Activated naive CD4-positive, alpha-beta T cell treated with anti-CD3 and anti-CD28 coated beads for 36 hours (primary cell): ENCODE results near the gene CCDC169. TPM values are rescaled to one million over a fixed set of nuclear protein-coding genes. Genes with fewer than 3 reads are reported as not detected.
"Not testable (repeated sequence)": the region's sequence is repeated elsewhere in the genome, so short reads cannot be mapped to it uniquely, and the experiment has no call there.

Experiments used
- CTCF ChIA-PET: fragments of 350-600 bp; sonication (Branson Sonifier 250); formaldehyde crosslinking; loops from one replicate; lab custom pipeline; 2021; ENCODE audit warnings: antibody characterized with exemption; lab: Charles Lee
- DNase-seq: peaks from one replicate; pipeline ENCODE4 v3.0.0-alpha.2; 2020
- H3K27ac Mint-ChIP-seq: one replicate; pipeline ENCODE4 v1.8.0; 2021; ENCODE audit warnings: mild to moderate bottlenecking, mixed read lengths
- H3K27me3 Mint-ChIP-seq: one replicate; pipeline ENCODE4 v1.8.0; 2021; ENCODE audit warnings: low read depth, mixed read lengths
- H3K36me3 Mint-ChIP-seq: one replicate; pipeline ENCODE4 v1.8.0; 2021; ENCODE audit warnings: low read depth, mixed read lengths
- H3K4me1 Mint-ChIP-seq: one replicate; pipeline ENCODE4 v1.8.0; 2021; ENCODE audit warnings: low read depth, mixed read lengths
- H3K4me3 Mint-ChIP-seq: one replicate; pipeline ENCODE4 v1.8.0; 2021; ENCODE audit warnings: mild to moderate bottlenecking, moderate library complexity, mixed read lengths
- H3K9me3 Mint-ChIP-seq: one replicate; pipeline ENCODE4 v1.8.0; 2021; ENCODE audit warnings: mixed read lengths
- intact Hi-C: fragments of 100-400 bp; cut with micrococcal nuclease; formaldehyde crosslinking; loops from one replicate; pipeline ENCODE4 v1.15.1; 2023
- total RNA-seq, 2 experiments: library from RNA; stranded (reverse); gene quantifications; one replicate each; pipeline ENCODE4 v1.2.3, GENCODE V29; 2021

Gene CCDC169
- total RNA-seq, 2 experiments from 2014 or later: 0.50 to 1.0 TPM

DNA sequence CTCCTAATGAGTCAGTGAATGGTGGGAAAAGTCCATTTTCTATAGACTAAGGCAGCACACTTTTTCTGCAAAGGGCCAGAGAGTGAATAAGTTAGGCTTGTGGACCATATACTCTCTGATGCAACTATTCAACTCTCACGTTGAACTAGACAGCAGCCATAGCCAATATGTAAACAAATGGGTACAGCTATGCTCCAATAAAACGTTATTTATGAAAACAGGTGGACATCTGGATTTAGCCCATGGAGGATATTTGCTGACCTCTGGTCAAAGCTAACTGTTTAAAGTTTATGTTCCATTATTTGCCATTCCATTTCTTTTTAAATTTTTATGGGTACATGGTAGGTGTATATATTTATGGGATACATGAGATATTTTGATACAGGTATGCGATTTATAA, 4.7 kb upstream of the CCDC169 start:
- no peak overlapping the region for H3K27ac Mint-ChIP-seq
- H3K4me3 Mint-ChIP-seq: no peak overlapping the region
- H3K9me3 Mint-ChIP-seq: no peaks in the 10 kb centered on the region
- peaks cover 16% of the 10 kb centered on the region for H3K27me3 Mint-ChIP-seq
- no peak for DNase-seq
- CTCF ChIA-PET: no interaction called here
- peaks cover 9% of the 10 kb centered on the region for H3K36me3 Mint-ChIP-seq
- H3K4me1 Mint-ChIP-seq: peaks cover 10% of the 10 kb centered on the region
- intact Hi-C loops: no loop called here

GRCh38 chr13:36299469-36299868, 1.9 kb upstream of the CCDC169 start:
- CTCF ChIA-PET: interaction anchor here (1.3 kb wide), 1 partner anchor 16 kb away, joined by 3 read pairs; no protein-coding TSS in a partner anchor
- H3K4me3 Mint-ChIP-seq, H3K27ac Mint-ChIP-seq, H3K9me3 Mint-ChIP-seq, H3K36me3 Mint-ChIP-seq, DNase-seq, intact Hi-C loops: not testable (repeated sequence)
- H3K4me1 Mint-ChIP-seq: peaks cover 15% of the 10 kb centered on the region
- peaks cover 27% of the 10 kb centered on the region for H3K27me3 Mint-ChIP-seq

DNA sequence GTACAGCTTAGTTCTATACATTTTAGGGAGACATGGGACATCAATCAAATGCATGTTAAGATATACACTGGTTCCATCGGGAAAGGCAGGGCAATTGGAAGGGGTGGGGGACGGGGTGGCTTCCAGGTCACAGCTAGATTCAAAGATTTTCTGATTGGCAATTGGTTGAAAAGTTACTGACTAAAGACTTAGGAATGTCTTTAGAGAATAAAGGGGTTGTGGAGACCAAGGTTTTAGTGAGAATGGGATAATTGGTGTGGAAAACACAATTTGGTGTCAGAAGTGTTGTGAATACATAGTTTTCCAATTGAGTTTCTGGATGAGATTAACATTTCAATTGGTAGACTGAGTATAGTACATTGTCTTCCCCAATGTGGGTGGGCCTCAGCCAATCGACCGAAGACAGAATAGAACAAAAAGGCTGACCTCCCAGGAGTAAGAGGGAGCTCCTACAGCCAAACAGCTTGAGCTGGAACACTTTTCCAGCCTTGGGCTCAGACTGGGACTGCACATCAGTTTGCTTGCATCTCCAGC, 988 bp upstream of the CCDC169 start:
- intact Hi-C loops: no loop called here
- H3K27me3 Mint-ChIP-seq: peaks cover 31% of the 10 kb centered on the region
- H3K9me3 Mint-ChIP-seq: no peaks in the 10 kb centered on the region
- no peaks in the 10 kb centered on the region for H3K36me3 Mint-ChIP-seq
- no peak for DNase-seq
- peak overlapping the region; percentile 86 for H3K4me3 Mint-ChIP-seq
- no peak overlapping the region for H3K27ac Mint-ChIP-seq
- H3K4me1 Mint-ChIP-seq: peaks cover 15% of the 10 kb centered on the region
- CTCF ChIA-PET: interaction anchor here (0.7 to 3.1 kb wide), 2 partner anchors 16 kb away, joined by 3 to 10 read pairs; no protein-coding TSS in a partner anchor

DNA sequence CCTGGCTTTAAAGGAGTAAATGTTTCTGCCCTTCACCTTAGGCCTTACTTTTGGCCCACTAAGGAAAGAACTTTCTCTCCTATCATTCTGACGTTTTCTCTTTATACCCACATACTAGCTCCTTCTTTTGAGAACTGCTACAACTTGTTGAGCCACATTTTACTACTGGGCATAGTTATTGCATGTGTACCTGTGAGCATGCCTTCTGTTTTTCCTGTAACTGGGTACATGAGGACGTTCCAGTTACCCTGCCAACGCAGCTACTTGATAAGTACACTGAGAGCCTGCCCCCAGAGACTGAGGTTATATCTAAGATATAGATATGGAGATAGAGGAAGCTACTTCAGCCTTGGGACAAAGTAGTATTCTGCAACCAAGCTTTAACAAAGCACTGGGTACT, 3.5 kb downstream of the CCDC169 start:
- CTCF ChIA-PET: interaction anchor here (0.6 to 3.7 kb wide), 3 partner anchors 10 to 452 kb away, joined by 3 to 18 read pairs (median 3); no protein-coding TSS in a partner anchor
- Mint-ChIP-seq H3K27ac (no peak overlapping the region), H3K36me3 (no peaks in the 10 kb centered on the region), H3K9me3 (peaks cover 6% of the 10 kb centered on the region), H3K27me3 (peaks cover 38% of the 10 kb centered on the region), H3K4me1 (peaks cover 15% of the 10 kb centered on the region), H3K4me3 (no peak overlapping the region)
- DNase-seq: no peak
- intact Hi-C loops: no loop called here

DNA sequence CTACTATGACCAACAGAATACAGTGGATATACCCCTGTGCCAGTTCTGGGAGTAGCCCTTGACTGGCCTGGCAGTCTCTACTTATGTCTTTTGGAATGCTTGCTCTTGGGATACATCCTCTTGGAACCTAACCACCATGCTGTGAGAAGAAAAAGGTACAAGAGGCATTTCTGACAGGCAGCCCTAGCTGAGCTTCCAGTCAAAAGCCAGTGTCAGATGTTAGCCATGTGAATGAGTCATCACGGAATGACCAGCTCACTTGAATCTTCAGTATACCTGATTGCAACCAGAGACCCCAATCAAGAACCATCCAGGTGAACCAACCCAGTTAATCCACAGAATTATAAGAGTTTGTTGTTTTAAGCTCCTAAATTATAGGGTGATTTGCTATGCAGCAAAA, 4.1 kb downstream of the CCDC169 start:
- no peaks in the 10 kb centered on the region for H3K36me3 Mint-ChIP-seq
- H3K4me3 Mint-ChIP-seq: no peak overlapping the region
- intact Hi-C loops: no loop called here
- CTCF ChIA-PET: interaction anchor here (0.6 to 3.7 kb wide), 3 partner anchors 10 to 453 kb away, joined by 3 to 18 read pairs (median 3); no protein-coding TSS in a partner anchor
- peaks cover 7% of the 10 kb centered on the region for H3K9me3 Mint-ChIP-seq
- DNase-seq: no peak
- peaks cover 14% of the 10 kb centered on the region for H3K4me1 Mint-ChIP-seq
- peaks cover 33% of the 10 kb centered on the region for H3K27me3 Mint-ChIP-seq
- H3K27ac Mint-ChIP-seq: no peak overlapping the region

DNA sequence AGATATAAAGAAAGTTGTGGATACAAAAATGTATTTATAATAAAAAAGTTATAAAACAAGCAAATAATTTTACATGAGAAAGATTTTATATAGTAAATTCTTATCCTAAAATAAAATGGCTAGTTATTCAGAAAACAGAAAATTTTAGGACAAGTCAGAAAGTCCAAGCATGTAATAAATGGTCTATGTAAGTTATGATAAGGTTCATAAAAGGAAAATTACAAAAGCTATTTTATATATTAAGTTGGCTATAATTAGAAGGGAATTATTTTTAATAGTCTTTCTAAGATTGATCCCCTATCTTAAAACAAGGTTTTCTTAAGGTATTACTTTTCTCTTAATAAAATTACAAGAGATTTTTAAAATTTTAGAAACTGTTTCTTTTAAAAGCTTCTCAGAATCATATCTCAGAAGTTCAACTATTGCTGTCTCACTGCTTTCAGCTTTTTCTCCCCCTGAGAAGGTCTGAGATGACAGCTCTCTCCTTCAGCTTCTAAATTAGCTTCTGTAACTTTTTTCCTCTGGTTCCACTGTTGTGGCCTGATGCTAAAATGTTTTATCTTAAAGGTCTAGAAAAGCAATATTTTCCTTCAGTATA, 8.7 kb downstream of the CCDC169 start:
- Mint-ChIP-seq H3K27ac (no peak overlapping the region), H3K9me3 (peaks cover 7% of the 10 kb centered on the region), H3K4me1 (no peaks in the 10 kb centered on the region), H3K36me3 (no peaks in the 10 kb centered on the region), H3K27me3 (peaks cover 10% of the 10 kb centered on the region), H3K4me3 (no peak overlapping the region)
- CTCF ChIA-PET: no interaction called here
- intact Hi-C loops: no loop called here
- DNase-seq: no peak

GRCh38 chr13:36286006-36286405, 11.6 kb downstream of the CCDC169 start:
- CTCF ChIA-PET: no interaction called here
- H3K27me3 Mint-ChIP-seq: peaks cover 17% of the 10 kb centered on the region
- intact Hi-C loops: no loop called here
- H3K4me3 Mint-ChIP-seq: no peak overlapping the region
- no peaks in the 10 kb centered on the region for H3K4me1 Mint-ChIP-seq
- no peak for DNase-seq
- no peak overlapping the region for H3K27ac Mint-ChIP-seq
- no peaks in the 10 kb centered on the region for H3K36me3 Mint-ChIP-seq
- peaks cover 7% of the 10 kb centered on the region for H3K9me3 Mint-ChIP-seq

DNA sequence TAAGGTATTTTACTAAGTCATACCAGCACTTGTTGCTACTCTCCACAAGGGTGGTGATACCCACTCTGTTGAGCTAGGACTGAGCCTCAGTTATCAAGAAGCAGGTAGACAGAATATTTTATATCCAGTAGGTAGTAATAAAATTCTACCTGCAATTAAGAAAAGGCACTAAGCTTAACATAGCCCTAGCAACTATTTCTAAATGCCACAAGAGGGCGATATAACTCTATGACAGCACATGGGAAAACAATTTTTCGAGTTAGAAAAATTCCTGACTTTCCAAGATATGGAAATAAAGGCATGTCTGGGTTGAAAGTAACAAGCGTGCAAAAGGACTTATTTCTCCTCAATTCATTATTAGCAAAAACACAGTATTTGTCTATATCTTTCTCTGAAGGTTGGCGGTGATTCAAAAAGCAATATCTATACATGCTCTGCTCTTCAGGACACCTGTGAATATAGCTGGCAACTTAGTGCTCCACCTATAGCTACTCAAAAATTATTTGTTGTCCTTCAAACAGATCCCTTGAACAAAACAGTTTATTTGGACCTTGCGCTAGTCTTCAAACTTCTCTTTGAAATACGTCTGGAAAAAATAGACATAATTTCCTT, 14.7 kb downstream of the CCDC169 start:
- no peak overlapping the region for H3K4me3 Mint-ChIP-seq
- H3K36me3 Mint-ChIP-seq: no peaks in the 10 kb centered on the region
- H3K9me3 Mint-ChIP-seq: no peaks in the 10 kb centered on the region
- DNase-seq: no peak
- H3K4me1 Mint-ChIP-seq: no peaks in the 10 kb centered on the region
- no peak overlapping the region for H3K27ac Mint-ChIP-seq
- intact Hi-C loops: loop anchor here (1.0 to 5.0 kb wide), 4 partner anchors 64 to 453 kb away; partner anchors contain the start of gene SPART
- CTCF ChIA-PET: interaction anchor here (0.5 to 3.3 kb wide), 29 partner anchors 9 to 1281 kb away, joined by 3 to 25 read pairs (median 4); partner anchors contain the start of genes CCDC169 and SPART
- H3K27me3 Mint-ChIP-seq: peaks cover 17% of the 10 kb centered on the region

GRCh38 chr13:36275190-36276002, 22.2 kb downstream of the CCDC169 start:
- DNase-seq: peak; percentile 28
- Mint-ChIP-seq H3K36me3 (no peaks in the 10 kb centered on the region), H3K4me1 (no peaks in the 10 kb centered on the region), H3K27me3 (peaks cover 5% of the 10 kb centered on the region), H3K27ac (no peak overlapping the region), H3K9me3 (no peaks in the 10 kb centered on the region), H3K4me3 (no peak overlapping the region)
- intact Hi-C loops: loop anchor here (1.0 kb wide), 1 partner anchor 297 kb away; no protein-coding TSS in a partner anchor
- CTCF ChIA-PET: interaction anchor here (1.0 to 8.3 kb wide), 7 partner anchors 8 to 1094 kb away, joined by 3 to 48 read pairs (median 4); no protein-coding TSS in a partner anchor

- no peaks in the 10 kb centered on the region for H3K9me3 Mint-ChIP-seq
- no peak overlapping the region for H3K27ac Mint-ChIP-seq
- no peak overlapping the region for H3K4me3 Mint-ChIP-seq
- no peaks in the 10 kb centered on the region for H3K4me1 Mint-ChIP-seq
- no peaks in the 10 kb centered on the region for H3K36me3 Mint-ChIP-seq
- H3K27me3 Mint-ChIP-seq: peaks cover 6% of the 10 kb centered on the region
- CTCF ChIA-PET: interaction anchor here (5.8 to 8.3 kb wide), 2 partner anchors 10 to 296 kb away, joined by 20 to 48 read pairs; no protein-coding TSS in a partner anchor
- intact Hi-C loops: no loop called here
- DNase-seq: no peak
Observed at GRCh38 chr13:36273431-36273830, 24.2 kb downstream of the CCDC169 start.

DNA sequence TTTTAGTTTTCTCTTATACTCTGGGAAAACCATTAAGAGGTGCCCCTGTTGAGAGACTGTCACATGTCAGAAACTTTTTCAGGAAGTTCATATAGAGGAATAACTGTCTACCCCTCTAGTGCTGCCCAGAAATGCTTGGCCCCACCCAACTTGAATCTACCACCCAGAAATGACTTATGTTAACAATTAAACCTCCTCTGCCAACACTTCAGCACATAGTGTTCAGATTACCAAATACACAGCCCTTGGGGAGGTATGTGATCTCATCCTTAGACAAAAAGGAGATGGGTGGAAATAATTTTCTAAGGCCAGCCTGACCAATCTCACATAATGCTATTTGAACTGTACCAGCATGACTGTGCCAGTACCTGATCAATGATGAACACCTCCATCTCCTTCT, 35.6 kb downstream of the CCDC169 start:
- intact Hi-C loops: no loop called here
- no peaks in the 10 kb centered on the region for H3K9me3 Mint-ChIP-seq
- DNase-seq: no peak
- H3K27ac Mint-ChIP-seq: no peak overlapping the region
- peaks cover 12% of the 10 kb centered on the region for H3K27me3 Mint-ChIP-seq
- H3K4me3 Mint-ChIP-seq: no peak overlapping the region
- H3K4me1 Mint-ChIP-seq: no peaks in the 10 kb centered on the region
- no peaks in the 10 kb centered on the region for H3K36me3 Mint-ChIP-seq
- CTCF ChIA-PET: no interaction called here

GRCh38 chr13:36261011-36261410, 36.6 kb downstream of the CCDC169 start:
- H3K4me3 Mint-ChIP-seq: no peak overlapping the region
- no peak overlapping the region for H3K27ac Mint-ChIP-seq
- no peak for DNase-seq
- no peaks in the 10 kb centered on the region for H3K9me3 Mint-ChIP-seq
- CTCF ChIA-PET: no interaction called here
- H3K27me3 Mint-ChIP-seq: peaks cover 6% of the 10 kb centered on the region
- H3K4me1 Mint-ChIP-seq: no peaks in the 10 kb centered on the region
- intact Hi-C loops: no loop called here
- no peaks in the 10 kb centered on the region for H3K36me3 Mint-ChIP-seq
